GM20000 (cell line): Measurements from ENCODE around the gene CACNA2D4.

Experiments
- DNase-seq: peaks from one replicate; pipeline ENCODE4 v3.0.0; 2012; ENCODE audit warnings: low spot score
- CTCF ChIP-seq: IDR thresholded peaks from 2 replicates; pipeline ENCODE4 v1.5.1; 2012; ENCODE audit warnings: mild to moderate bottlenecking, control low read depth; ENCODE audit errors: extremely low read depth, missing control alignments

CACNA2D4 gene

GRCh38 chr12:1814266-1814665 is 104.2 kb downstream of the CACNA2D4 start:
- no peak for TF ChIP-seq CTCF
- DNase-seq, result no peak

GRCh38 chr12:1812650-1813302 is 105.7 kb downstream of the CACNA2D4 start:
- DNase-seq, result no peak

DNA sequence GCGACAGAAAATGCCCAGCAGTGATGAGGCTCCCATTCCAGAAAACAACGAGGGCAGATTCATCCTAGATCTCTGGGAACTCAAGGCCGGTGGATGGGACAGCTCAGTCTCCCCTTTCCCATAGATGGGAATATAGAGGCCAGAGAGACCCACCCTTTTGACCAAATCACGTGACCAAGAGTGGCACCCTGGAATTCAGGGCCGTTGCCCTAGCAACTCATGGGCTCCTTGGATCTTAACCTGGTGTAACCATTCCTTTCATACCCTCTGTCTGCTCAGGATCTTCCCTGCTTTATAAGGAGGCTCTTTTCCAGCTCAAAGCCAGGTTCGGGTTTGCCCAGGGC is 106.5 kb downstream of the CACNA2D4 start:
- DNase-seq, result no peak
- no peak for TF ChIP-seq CTCF

More at GRCh38 chr12:1812650-1813302, 105.7 kb downstream of the CACNA2D4 start:
- TF ChIP-seq CTCF, result no peak

DNA sequence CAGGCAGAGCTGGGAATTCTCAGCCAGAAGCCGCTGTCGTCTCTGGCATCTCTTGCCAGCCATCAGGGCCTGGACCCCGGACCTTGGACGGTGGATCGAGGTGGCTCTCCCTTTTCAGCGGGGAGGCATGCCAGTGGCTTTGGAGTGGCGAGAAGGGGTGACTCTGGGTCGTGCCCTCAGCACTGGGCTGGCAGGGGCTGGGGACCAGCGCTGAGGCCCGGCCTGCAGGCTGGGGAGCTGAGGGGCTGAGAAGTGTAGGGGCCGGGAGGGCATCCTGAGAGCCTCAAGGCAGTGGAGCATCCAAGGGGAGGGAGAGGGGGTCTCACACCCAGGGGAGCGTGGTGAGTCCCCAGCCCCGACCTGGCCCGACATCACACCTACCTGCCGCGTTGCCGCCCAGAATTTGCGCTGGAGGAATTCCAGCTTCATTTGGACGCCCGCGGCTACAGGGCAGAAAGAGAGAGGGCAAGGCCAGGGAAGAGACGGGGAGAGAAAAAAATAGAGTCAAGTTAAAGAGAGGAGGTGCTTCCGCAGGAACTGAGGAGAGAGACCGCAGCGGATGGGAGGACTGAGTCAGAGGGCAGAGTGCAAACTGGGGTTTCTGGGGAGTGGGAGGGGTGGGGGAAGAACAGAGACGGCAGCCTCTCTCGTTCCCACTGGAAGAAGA is 107.0 kb downstream of the CACNA2D4 start:
- DNase-seq, result no peak
- no peak for TF ChIP-seq CTCF

DNA sequence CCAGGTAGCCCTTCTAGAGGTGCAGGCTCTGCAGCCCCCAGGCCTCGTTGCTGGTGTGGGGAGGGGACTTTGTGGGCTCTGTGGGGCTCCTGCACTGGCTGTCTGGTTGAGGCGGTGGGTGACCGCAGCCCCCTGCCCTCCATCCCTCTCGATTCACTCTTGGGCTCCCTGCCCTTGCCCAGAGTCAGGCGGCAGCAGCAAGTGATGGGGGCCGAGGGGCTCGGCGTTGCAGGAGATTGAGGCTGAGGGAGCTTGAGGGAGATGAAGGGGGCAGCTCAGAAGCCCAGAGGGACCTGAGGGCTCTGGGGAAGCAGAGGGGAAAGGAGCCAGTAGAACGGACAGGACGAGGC is 107.5 kb downstream of the CACNA2D4 start:
- no peak for DNase-seq
- no peak for TF ChIP-seq CTCF

DNA sequence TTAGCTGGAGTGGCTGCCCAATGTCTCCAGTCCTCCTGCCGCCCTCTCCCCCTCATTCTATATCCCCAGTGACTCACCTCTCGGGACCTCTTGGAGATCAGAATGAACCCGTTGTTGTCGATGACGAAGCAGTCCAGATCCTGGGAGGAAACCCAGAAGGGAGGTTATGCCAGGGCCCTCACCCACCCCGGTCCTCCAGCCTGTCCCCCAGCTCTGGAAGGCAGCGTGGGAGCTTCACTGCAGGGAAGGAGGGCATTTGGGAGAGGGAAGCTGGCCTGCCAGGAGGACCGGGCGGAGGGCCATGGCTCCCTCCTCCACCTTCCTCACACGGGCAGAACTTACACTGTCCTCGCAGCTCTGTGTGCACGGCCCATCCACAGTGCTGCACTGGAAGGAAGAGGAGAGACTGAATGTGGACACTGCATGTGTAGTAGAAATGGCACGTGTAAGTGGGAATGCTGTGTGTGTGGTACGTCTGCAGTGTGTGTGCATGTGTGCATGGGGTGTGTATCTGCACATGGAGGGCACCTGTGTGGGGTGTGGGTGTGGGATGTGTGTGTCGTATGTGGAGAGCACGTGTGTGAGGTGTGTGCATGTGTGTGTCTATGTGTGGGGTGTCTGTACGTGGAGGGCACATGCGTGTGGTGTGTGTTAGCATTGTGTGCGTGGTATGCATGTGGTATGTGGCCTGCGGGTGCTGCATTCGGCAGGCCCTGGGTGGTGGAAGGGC is 108.1 kb downstream of the CACNA2D4 start:
- no peak for TF ChIP-seq CTCF
- no peak for DNase-seq

- TF ChIP-seq CTCF, result no peak
- no peak for DNase-seq
Observed at GRCh38 chr12:1809591-1810190, 108.8 kb downstream of the CACNA2D4 start.
